Panc1 (cell line): ENCODE measurements around the gene BCR. TPM values are rescaled to one million over a fixed set of nuclear protein-coding genes. Genes with fewer than 3 reads are reported as not detected.

ENCODE experiments used
- ATAC-seq: fragments of 200-7000 bp; cut with Tn5 transposase; 2 replicates; pipeline ENCODE4 v1.9.1; 2020; ENCODE audit warnings: mild to moderate bottlenecking, moderate library complexity
- BruUV-seq: library from RNA; stranded (reverse); fragments of 400-500 nt; replicated peaks from 2 replicates; lab custom pipeline; 2021; lab: Mats Ljungman, UMichigan
- CTCF ChIA-PET: fragments of 300-600 bp; sonication (Branson Sonifier 250); formaldehyde crosslinking; loops from one replicate; lab custom pipeline; 2022; ENCODE audit warnings: antibody characterized with exemption; lab: Charles Lee
- POLR2A ChIA-PET: fragments of 300-600 bp; sonication (Branson Sonifier 250); formaldehyde crosslinking; loops from one replicate; lab custom pipeline; 2022; ENCODE audit warnings: antibody characterized with exemption; lab: Charles Lee
- DNase-seq: peaks from one replicate; pipeline ENCODE4 v3.0.0-alpha.2; 2010; ENCODE audit warnings: low read depth, low spot score
- H3K27ac ChIP-seq: 2 replicates; pipeline ENCODE4 v1.5.1; 2011; ENCODE audit warnings: mild to moderate bottlenecking, low read length, inconsistent platforms
- H3K27me3 ChIP-seq: fragments of 200-500 bp; sonication (Bioruptor generic); 2 replicates; pipeline ENCODE4 v1.6.0; 2014; ENCODE audit warnings: low read length, inconsistent platforms; ENCODE audit not compliant: control insufficient read depth, insufficient read depth
- H3K36me3 ChIP-seq: fragments of 200-500 bp; sonication (Bioruptor generic); 2 replicates; pipeline ENCODE4 v1.5.1; 2014; ENCODE audit warnings: inconsistent platforms, mild to moderate bottlenecking, low read length, moderate library complexity; ENCODE audit not compliant: control insufficient read depth, insufficient read depth
- H3K4me1 ChIP-seq: 2 replicates; pipeline ENCODE4 v1.5.1; 2011; ENCODE audit warnings: inconsistent platforms, mild to moderate bottlenecking, low read length, moderate library complexity; ENCODE audit not compliant: control insufficient read depth, insufficient read depth
- H3K4me3 ChIP-seq, 2 experiments: 2 replicates each; pipeline ENCODE4 v1.5.1; 2011 to 2012; ENCODE audit warnings: low read depth in 2 of 2, low read length in 2 of 2, mild to moderate bottlenecking in 2 of 2, inconsistent platforms in 1 of 2, moderate library complexity in 1 of 2
- H3K9me3 ChIP-seq: fragments of 200-500 bp; sonication (Bioruptor generic); 2 replicates; pipeline ENCODE4 v1.5.1; 2014; ENCODE audit warnings: low read depth, mild to moderate bottlenecking, inconsistent platforms, low read length, moderate library complexity; ENCODE audit not compliant: control insufficient read depth, insufficient read depth
- SIN3A ChIP-seq: IDR thresholded peaks from 2 replicates; pipeline ENCODE4 v1.6.1; 2012; ENCODE audit warnings: low read depth, mild to moderate bottlenecking, low read length, moderate library complexity, borderline replicate concordance; ENCODE audit not compliant: insufficient read depth
- TCF7L2 ChIP-seq: IDR thresholded peaks from 2 replicates; pipeline ENCODE4 v1.6.1; 2011; ENCODE audit warnings: mild to moderate bottlenecking, low read depth, low read length, inconsistent platforms
- in situ Hi-C: cut with HindIII; loops from 2 replicates; pipeline ENCODE4 v1.10.0; 2016; ENCODE audit warnings: low sequenced_read_pairs, low pct_unique_long_range_greater_than_20kb
- intact Hi-C: fragments of 100-400 bp; cut with micrococcal nuclease; formaldehyde crosslinking; loops from one replicate; pipeline ENCODE4 v1.10.0; 2022; ENCODE audit not compliant: unreplicated experiment
- total RNA-seq: library from RNA; stranded (reverse); gene quantifications from one replicate; pipeline ENCODE4 v1.2.1, GENCODE V29; 2021; ENCODE audit not compliant: unreplicated experiment
- TF ChIP-seq, protein P1 (sequence below): fragments of 450-650 bp; IDR thresholded peaks from 2 replicates; pipeline ENCODE4 v1.5.1; 2017; ENCODE audit warnings: mild to moderate bottlenecking
- TF ChIP-seq, protein P2 (sequence below), 2 experiments: IDR thresholded peaks; 2 replicates each; pipeline ENCODE4 v1.6.1; 2011 to 2012; ENCODE audit warnings: low read depth in 2 of 2, control low read depth in 1 of 2, low read length in 1 of 2, mild to moderate bottlenecking in 1 of 2, moderate library complexity in 1 of 2; ENCODE audit not compliant: insufficient read depth in 1 of 2

Gene BCR
- total RNA-seq, 1 experiment from 2014 or later, result 32.1 TPM

DNA sequence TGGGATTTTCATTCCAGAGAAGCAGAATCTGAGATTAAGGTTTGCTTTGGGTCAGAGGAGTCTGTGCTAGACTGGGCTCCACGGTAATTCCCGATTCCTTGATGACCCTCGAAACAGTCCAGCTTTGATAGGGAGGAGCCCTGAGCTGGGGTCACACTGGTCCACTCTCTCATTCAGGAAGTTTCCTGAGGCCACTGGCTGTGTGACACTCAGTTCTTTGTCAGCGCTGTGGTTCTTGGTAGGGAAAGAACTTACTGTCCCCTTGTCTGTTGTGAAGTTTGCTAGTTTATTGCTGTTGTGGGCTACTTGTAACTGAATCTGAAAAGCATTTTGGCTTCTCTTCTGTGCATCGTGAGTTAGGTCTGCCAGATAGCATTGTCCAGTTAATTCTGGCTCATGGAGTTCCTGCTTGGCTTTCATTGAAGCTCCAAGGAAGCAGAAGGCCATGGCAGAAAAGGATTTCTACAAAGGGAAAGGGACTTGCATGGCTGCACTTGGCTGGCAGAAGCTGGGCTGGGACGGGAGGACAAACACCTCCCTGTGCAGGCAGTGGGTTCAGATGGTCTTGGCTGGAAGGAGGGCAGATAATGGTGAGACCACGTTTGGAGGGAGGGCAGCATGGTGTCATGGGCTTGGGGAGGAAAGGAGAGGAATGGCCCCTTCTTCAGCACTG lies 23.3 kb downstream of the BCR start:
- ChIA-PET POLR2A (no interaction called here), CTCF (interaction anchor here (0.6 kb wide), 1 partner anchor 23 kb away, joined by 4 read pairs; the partner anchor contains the start of gene BCR)
- DNase-seq (no peak), ATAC-seq (no peak)
- intact Hi-C loops (no loop called here), in situ Hi-C loops (no loop called here)
- no peaks in the 10 kb centered on the region for H3K9me3 ChIP-seq
- H3K4me3 ChIP-seq, result no peak overlapping the region
- no peaks in the 10 kb centered on the region for H3K27me3 ChIP-seq
- BruUV-seq, result no TSS peak
- TF ChIP-seq SIN3A, result no peak
- TF ChIP-seq, protein P1, sequence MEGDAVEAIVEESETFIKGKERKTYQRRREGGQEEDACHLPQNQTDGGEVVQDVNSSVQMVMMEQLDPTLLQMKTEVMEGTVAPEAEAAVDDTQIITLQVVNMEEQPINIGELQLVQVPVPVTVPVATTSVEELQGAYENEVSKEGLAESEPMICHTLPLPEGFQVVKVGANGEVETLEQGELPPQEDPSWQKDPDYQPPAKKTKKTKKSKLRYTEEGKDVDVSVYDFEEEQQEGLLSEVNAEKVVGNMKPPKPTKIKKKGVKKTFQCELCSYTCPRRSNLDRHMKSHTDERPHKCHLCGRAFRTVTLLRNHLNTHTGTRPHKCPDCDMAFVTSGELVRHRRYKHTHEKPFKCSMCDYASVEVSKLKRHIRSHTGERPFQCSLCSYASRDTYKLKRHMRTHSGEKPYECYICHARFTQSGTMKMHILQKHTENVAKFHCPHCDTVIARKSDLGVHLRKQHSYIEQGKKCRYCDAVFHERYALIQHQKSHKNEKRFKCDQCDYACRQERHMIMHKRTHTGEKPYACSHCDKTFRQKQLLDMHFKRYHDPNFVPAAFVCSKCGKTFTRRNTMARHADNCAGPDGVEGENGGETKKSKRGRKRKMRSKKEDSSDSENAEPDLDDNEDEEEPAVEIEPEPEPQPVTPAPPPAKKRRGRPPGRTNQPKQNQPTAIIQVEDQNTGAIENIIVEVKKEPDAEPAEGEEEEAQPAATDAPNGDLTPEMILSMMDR, result no peak
- H3K27ac ChIP-seq, result no peak overlapping the region
- H3K4me1 ChIP-seq, result no peaks in the 10 kb centered on the region
- no peaks in the 10 kb centered on the region for H3K36me3 ChIP-seq

DNA sequence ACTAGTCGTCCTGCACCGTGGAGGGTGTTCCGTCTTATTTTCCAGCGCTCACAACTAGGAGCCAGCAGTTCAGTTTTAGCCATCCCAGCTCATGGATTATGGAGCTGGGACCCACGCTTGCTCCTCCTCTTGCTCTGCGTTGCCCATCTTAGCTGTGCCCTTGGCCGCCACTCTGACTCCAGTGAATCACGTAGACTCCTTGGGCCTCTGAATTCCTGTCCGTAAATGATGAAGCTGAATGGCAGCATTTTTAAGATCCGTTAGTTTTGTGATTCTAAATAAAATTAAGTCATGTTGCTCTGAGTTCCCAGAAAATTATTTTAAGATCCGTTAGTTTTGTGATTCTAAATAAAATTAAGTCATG lies 23.8 kb downstream of the BCR start:
- no peak overlapping the region for H3K27ac ChIP-seq
- CTCF ChIA-PET, result interaction anchor here (0.6 kb wide), 1 partner anchor 24 kb away, joined by 4 read pairs; the partner anchor contains the start of gene BCR
- H3K9me3 ChIP-seq, result no peaks in the 10 kb centered on the region
- BruUV-seq, result no TSS peak
- ATAC-seq (no peak), DNase-seq (no peak)
- no peaks in the 10 kb centered on the region for H3K36me3 ChIP-seq
- intact Hi-C loops (no loop called here), in situ Hi-C loops (no loop called here)
- POLR2A ChIA-PET, result no interaction called here
- no peak overlapping the region for H3K4me3 ChIP-seq
- TF ChIP-seq, protein P2, sequence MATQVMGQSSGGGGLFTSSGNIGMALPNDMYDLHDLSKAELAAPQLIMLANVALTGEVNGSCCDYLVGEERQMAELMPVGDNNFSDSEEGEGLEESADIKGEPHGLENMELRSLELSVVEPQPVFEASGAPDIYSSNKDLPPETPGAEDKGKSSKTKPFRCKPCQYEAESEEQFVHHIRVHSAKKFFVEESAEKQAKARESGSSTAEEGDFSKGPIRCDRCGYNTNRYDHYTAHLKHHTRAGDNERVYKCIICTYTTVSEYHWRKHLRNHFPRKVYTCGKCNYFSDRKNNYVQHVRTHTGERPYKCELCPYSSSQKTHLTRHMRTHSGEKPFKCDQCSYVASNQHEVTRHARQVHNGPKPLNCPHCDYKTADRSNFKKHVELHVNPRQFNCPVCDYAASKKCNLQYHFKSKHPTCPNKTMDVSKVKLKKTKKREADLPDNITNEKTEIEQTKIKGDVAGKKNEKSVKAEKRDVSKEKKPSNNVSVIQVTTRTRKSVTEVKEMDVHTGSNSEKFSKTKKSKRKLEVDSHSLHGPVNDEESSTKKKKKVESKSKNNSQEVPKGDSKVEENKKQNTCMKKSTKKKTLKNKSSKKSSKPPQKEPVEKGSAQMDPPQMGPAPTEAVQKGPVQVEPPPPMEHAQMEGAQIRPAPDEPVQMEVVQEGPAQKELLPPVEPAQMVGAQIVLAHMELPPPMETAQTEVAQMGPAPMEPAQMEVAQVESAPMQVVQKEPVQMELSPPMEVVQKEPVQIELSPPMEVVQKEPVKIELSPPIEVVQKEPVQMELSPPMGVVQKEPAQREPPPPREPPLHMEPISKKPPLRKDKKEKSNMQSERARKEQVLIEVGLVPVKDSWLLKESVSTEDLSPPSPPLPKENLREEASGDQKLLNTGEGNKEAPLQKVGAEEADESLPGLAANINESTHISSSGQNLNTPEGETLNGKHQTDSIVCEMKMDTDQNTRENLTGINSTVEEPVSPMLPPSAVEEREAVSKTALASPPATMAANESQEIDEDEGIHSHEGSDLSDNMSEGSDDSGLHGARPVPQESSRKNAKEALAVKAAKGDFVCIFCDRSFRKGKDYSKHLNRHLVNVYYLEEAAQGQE (IDR thresholded peaks at IDR 0.05; ENCODE audit: insufficient read depth in 1 of 2, low read depth in 2 of 2, low read length in 1 of 2), result no peak
- TF ChIP-seq TCF7L2, result no peak
- TF ChIP-seq SIN3A, result no peak
- TF ChIP-seq, protein P1, result no peak
- no peaks in the 10 kb centered on the region for H3K27me3 ChIP-seq
- H3K4me1 ChIP-seq, result no peaks in the 10 kb centered on the region
